Epithelial cell of prostate (primary cell): ENCODE results near the gene CERS6.
"Not testable (repeated sequence)": the region's sequence is repeated elsewhere in the genome, so short reads cannot be mapped to it uniquely, and the experiment has no call there.

Source experiments
- DNase-seq: peaks from one replicate; pipeline ENCODE4 v3.0.0-alpha.2; 2011; ENCODE audit warnings: low read depth, low spot score
- H3K27ac ChIP-seq: fragments of 450-650 bp; 2 replicates; pipeline ENCODE4 v1.5.1; 2017; ENCODE audit warnings: mild to moderate bottlenecking

Gene CERS6

DNA sequence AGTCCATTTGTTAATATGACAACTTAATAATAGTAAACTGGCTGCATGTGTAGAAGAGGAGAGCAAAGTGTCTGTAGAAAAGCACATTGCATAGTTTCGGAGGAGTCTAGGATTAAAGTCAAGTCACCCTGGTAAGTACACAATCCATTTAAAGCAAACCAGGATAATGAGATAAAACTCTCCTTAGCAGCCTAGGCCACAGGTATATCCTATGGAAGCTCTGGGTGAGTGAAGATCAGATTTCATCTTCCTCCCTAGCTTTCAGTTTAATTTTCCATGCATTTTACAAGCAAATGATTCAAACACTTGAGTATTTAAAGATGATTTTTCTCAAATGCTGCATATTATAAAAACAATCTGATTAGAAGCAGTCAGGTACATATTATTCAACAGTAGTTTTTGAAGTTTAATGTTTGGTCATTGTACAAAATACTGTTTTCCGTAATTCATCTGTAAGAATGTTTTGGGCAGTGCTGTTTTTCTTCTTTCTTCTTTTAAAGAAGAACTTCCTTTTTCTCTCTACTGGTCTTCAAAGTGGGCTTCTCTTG is 10.2 kb downstream of the CERS6 start:
- no peak overlapping the region for H3K27ac ChIP-seq
- DNase-seq, result no peak

DNA sequence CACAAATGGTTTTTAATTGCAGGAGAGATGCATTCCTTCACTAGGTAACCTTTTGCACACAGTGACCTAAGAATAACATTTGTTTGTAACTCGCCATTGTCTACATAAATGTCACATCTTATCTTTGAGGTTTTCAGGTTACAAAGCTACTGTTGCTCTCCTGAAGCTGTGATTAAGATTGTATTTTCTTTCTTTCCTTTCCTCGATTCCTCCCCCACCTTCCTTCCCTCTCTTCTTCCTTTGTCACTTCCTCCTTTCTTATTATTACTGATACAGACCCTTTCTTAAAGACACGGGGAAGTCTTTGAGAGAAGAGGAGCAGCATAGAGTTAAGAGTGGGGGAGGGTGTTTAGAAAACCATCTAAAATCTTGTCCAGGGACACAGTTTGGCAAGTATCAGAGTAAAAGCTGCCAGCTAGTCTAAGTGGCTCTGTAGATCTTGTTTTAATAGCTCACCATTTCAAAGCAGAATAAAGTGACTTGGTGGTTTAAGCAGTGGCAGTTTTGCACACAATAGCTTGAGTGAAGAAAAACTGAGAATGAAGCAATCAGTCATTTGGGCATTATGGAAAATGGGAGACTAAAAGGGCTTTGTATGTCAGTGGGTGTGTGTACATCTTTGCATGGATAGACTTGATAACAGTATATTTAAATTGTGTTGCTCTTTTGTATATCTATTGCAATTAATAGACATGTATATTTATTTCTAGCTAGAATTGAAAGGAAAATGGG is 10.9 kb downstream of the CERS6 start:
- DNase-seq, result no peak
- no peak overlapping the region for H3K27ac ChIP-seq

DNA sequence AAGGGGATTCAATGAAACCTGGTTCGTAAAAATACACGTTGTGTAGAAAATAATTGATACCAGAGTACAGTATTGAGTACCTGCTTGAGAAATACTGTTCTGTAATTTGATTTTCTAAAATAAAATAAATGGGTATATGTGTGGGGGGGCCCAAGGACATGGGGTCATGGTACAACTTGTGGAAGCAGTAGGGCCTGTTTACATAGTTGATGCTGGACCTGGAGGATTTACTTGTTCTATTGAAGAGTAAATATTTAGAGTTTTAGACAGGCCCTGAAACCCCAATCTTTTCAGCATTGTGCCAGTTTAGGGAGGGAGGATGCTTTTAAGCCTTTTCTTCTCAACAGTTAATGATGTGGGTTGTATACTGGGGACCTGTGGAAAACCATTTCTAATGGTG is 11.7 kb downstream of the CERS6 start:
- no peak overlapping the region for H3K27ac ChIP-seq

DNA sequence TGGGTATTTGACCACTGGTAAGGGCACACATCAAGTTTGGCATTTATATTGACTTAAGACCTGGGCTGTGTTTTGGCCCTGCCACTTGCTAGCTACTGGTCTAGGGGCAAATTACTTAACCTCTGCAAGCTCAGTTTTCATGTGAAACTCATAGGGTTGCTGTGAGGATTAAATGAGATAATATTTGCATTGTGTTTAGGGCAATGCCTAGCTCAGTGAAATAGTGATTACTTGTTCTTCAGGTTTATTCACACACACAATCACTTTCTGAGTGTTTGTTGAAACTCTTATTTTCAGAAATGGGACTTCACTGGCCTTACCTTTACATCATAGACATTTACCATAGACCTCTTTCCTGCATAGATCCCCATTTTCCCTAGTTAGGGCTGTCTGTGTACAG is 12.3 kb downstream of the CERS6 start:
- DNase-seq, result no peak
- H3K27ac ChIP-seq, result no peak overlapping the region

More for the DNA sequence above, 11.7 kb downstream of the CERS6 start:
- DNase-seq, result no peak

DNA sequence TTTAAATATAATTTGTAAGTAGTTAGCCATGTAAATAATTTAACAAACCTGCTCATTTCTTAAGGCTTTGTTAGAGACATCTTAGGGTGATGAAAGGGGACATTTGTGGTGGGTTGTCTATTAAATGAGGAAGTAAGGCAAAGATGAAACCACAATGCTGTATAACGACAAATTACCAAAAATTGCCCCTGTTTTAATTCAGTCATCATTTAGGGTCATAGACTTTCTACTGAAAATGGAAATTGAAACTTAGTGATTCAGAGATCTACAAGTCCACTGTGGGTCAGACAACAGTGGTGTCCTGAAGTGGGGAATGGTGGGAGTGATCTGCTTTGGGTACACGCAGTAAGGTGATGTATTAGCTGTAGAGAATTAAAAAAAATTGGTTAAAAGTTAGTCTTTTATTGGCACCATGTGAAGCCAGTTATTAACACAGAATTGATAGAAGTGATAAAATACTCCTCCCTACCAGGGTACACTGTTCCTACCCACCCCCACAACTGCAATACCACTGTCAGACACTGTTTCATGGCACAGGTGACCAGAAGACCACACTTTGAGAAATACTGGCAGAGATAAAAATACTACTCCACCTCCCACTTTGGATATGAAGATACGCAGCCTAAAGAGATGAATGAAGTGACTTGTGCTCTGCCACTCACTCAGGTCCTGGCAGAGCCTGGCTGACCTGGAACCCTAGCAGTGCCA is 13.4 kb downstream of the CERS6 start:
- no peak for DNase-seq
- H3K27ac ChIP-seq, result no peak overlapping the region

DNA sequence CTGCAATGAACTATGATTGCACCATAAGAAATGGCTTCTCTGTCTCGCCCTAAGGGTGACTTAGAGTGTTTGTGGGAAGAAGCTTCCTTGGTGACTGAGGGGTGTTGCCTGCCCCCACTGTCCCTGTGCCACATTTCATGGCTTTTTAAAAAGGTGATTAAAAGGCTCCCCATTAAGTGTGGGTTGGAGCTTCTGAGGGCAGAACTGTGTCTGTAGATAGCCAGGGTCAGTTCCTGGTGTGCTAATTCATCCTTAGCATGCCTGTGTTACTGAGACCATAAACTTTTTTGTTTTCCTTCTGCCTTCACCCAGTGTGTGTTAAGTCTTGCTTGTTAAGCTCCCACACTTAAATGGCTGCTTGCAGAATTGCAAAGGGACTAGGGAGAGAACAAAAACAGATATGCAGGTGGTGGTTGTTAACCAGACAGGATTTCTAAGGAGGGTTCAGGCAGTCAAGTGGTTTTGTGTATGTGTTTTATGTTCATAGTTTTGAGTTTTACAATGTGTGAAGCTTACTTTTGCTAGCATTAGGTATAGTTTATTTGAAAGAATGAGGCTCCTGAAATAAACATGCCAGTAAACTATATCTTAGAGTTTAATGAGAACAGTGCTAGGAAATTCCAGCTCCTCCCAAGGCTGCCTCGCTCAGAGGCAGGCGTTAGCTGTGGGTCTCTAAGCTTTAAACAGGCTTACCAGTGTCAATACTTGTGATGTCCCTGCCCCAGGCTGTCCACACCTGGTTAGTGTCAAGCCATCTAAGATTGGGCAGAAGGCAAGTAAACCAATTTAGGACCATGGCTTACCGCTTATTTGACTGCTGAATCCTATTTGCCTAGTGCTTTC is 14.5 kb downstream of the CERS6 start:
- no peak for DNase-seq
- no peak overlapping the region for H3K27ac ChIP-seq

DNA sequence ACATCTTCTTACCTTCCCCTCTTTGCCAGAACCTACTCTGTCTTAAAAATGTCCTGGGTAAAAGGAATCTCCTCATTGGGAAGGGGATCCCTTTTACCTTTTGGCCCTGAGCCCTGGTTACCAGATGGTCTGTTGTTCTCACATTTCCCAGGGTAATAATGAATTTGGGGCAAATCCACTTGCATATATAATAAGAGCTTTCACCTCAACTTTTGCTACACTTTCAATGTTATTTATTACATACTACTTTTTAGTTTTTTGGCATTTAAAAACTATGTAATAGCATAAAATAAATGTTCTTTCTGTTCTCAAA is 15.0 kb downstream of the CERS6 start:
- no peak for DNase-seq

DNA sequence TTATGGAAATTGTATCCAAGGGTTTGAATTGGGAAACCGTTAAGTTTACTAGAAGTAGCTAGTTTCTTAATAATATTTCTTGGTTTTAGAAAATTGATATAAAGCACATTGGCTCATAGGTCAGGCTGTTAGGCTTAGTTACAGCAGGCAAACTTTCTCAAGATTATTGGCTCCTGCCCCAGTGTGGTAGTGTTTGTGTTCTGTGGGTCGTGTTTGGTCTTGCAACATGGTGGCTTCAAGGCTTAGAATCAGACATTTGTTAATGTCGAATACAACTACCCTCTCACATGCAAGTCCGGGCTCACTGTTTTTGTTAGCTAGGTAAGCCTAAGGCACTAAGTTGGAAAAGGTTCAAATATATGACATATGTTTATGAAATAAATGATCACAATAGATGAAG is 19.6 kb downstream of the CERS6 start:
- no peak overlapping the region for H3K27ac ChIP-seq
- peak; percentile 24 for DNase-seq

More for the DNA sequence above, 15.0 kb downstream of the CERS6 start:
- H3K27ac ChIP-seq, result no peak overlapping the region

DNA sequence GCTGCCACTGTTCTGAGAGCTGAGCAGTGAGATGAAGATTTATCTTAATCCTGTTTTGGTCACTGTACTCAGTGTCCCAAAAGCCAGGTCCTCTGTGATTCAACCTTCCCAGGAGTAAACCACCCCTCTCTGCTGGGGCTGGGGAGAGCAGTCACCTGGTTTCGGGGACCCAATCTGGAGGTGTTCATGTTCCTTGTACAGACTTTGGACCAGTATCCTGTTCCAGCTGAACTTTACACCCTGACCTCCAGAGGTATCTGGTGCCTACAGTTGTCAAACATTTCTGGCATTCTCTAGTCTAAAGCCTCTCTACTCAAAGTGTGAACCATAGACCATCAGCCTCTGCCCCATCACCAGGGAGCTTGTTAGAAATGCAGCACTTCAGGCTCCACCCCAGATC is 22.1 kb downstream of the CERS6 start:
- no peak for DNase-seq
- no peak overlapping the region for H3K27ac ChIP-seq

DNA sequence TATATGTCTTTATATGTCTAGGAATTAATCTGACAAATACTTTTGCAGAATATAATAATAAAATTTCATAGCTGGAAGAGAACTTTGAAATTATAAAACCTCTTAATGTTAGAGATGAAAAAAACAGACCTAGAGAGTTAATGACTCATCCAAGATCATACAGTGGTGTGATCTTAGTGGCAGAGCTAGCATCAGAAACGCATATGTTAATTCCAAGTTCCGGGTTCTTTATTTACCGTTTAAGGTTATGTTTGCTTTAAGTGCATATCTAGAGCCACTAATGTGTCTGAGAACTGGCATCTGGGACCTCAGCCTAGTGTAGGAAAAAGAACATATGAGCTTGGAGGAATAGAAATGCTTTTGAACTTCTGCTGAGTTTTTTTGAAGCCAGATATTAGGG is 24.3 kb downstream of the CERS6 start:
- no peak for DNase-seq
- no peak overlapping the region for H3K27ac ChIP-seq

DNA sequence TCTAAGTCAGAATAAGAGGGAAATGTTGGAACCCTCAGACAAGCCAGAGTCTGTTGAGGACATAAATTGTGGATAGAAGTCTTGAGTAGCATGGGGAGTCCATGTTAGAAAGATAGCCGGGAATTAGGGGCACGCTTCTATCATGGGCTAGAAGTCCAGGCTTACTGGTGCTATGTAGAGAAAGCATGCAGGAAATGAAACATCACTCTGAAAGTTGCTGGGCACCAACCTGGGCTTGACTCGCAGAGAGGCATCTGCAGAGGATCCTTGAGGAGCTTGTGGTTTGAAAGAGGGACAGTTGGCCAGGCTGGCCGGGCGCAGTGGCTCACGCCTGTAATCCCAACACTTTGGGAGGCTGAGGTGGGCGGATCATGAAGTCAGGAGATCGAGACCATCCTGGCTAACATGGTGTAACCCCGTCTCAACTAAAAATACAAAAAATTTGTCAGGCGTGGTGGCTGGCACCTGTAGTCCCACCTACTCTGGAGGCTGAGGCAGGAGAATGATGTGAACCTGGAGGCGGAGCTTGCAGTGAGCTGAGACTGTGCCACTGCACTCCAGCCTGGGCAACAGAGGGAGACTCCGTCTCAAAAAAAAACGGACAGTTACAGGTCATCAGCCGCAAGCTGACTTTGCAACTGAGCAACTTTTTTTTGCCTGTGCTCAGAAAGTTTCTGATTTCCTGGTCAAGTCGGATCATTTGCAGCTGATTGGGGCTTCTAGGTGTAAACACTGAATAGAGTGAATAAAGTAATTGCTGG is 24.9 kb downstream of the CERS6 start:
- no peak for DNase-seq
- no peak overlapping the region for H3K27ac ChIP-seq

DNA sequence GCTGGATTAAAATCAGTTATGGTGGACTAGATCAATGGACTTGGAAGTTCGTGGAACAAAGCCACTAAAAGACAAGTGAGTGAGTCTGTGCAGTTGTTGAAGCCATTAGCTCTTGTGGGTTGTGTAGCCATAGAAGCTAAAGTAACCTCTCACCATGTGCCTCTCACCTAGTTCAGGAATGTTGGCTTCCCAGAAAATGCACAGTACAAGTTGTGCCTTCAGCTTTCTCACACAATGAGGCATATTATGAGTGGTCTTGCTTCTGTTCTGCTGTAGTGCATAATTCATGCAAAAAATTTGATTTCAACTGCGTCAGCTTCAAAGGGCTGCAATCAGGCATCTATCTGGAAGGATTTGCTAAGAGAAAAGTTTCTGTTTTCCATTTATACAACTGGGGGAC is 26.2 kb downstream of the CERS6 start:
- H3K27ac ChIP-seq, result no peak overlapping the region
- no peak for DNase-seq

DNA sequence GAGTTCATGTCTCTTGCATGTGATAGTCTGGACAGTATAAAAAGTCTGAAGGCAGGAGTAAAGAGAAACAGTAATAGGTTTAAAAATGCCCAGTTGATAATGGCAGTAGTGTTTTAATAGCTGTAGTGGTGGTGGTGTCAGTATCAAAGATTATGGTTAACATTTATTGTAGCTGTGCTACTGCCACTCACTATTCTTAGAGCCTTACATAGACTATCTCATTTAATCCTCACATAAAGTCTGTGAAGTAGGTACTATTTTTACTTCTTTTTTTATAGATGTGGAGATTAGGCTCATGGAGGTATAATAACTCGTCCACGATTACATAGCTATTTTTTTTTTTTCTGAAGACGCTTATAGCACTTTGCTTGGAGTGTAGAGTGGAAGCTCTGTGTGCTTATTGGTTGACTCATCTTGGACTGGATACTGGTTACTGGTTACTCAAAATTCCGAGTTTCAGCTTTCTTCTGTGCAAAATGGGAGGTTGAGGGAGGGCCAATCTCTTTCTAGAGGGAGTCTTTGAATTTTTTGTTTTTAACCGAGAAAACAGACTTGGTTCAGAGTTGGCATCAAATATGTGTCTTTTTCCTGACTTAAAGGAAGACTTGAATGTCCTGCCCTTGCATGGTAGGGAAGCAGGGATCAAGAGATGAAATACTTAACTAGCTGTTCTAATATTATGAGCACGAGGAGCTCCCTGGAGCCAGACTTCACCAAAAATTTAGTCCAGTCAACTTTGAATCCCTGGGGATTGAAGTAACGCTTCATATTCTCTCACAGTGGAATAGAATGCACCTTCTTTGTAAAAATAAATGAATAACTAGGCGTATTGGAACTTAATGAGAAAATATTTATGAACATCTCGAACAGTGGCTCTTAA is 27.1 kb downstream of the CERS6 start:
- no peak overlapping the region for H3K27ac ChIP-seq
- DNase-seq, result no peak

DNA sequence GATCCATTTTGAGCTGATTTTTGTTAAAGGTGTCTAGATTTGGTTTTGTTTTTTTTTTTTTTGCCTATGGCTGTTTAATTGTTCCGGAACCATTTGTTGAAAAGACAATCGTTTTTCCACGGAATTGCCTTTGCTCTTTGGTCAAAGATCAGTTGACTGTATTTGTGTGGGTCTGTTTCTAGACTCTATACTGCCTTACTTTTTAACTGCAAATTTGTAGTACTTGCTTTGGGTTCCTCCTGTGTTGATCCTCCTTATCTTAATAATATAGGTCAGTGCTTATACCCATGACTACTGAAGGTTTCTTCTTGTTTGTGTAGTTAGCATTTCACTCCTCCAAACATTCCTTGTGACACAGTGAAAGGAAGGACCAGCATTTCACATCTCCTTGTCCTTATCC is 30.4 kb downstream of the CERS6 start:
- no peak overlapping the region for H3K27ac ChIP-seq
- DNase-seq, result no peak

DNA sequence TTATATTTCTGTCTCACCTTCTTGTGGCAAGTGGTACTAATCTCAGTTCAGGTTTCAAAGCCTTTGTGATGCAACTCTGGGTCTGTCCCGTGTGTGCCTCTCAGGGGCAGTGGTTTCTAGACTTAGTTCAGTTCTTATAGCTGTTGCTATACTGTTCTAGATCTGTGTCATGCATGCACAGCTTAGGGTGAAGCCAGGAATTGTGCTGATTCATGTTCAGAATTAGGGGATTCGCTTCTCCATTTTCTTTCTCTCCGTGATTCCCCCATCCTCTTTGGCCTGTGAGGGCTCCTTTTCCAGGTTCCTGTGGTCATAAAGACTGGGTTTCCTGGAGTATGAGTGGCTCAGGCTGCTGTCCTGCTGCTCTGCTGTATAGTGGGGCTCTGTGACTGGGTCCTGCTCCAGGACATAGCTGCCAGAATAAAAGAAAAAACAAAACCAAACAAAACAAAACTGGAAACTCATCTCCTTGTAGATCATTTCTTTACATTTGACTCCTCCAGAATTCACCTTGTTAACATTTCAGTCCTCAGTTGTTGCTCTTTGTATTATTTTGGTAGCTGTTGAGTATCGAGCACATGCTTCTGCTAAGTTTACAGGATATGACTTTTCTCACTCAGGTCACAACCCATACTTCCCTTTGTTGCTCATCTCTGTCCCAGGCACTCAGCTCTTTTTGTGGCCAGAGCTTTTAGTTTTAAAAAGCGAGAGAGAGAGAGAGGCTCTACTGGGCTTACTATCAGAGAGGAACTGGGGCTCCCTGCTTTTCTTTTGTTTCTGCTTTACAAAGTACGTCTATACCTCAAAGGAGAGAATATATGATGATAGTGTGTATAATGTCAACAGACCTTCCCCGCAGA is 34.2 kb downstream of the CERS6 start:
- DNase-seq, result no peak
- peak overlapping the region; percentile 61 for H3K27ac ChIP-seq

DNA sequence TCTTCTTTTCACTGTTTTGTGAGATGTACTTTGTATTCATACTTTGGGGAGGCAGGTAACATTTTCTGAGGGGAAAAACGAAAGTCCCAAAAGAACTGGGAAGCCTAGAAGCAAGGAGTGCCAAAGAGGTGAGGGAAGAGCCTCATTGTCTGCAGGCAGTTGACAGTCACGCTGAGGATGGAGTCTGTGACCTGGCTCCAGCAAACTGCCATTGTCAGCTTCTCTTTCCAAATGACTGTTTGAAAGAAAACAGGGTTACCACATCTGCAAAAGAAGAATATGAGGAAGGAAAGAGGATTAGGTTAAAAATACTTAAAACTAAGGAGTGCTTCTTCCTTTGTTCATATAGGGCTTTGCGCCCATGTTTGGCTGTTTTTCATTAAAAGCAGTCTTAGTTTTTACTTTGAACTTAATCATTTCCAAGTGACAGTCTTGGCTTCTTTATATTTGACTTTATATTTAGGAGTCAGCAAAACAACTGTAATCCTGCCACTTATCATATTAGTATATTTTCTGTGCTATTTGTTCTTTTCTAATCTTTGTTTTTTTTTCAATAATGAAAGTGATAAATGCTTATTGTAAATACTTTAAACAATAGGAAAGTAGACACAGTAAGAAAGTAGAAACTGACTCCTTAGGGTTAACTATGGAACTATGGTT is 35.0 kb downstream of the CERS6 start:
- DNase-seq, result no peak
- peak overlapping the region; percentile 61 for H3K27ac ChIP-seq

DNA sequence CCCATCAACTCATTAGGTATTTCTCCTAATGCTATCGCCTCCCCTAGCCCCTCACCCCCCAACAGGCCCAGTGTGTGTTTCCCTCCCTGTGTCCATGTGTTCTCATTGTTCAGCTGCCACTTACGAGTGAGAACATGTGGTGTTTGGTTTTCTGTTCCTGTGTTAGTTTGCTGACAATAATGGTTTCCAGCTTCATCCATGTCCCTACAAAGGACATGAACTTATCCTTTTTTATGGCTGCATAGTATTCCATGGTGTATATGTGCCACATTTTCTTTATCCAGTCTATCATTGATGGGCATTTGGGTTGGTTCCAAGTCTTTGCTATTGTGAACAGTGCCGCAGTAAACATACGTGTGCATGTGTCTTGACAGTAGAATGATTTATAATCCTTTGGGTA is 35.7 kb downstream of the CERS6 start:
- not testable (repeated sequence) for H3K27ac ChIP-seq

DNA sequence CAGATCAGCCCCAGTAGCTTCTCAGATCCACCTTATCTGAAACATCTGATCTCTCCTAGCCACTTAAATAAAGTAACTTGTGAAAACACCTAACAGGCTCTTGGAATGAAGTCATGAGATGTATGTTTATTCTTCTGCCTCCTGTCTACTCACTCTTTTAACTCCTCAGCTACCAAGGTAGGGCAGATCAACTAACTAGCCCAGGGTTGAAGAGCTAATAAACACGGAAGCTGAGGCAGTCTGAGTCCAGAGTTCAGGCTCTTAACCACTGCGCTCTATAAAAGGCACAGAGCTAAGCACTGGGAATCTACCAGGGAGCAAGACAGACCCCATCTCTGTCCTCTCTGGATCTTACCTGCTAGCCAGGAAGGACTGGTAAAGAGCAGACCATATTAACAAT is 37.1 kb downstream of the CERS6 start:
- H3K27ac ChIP-seq, DNase-seq: not testable (repeated sequence)

More for the DNA sequence above, 35.7 kb downstream of the CERS6 start:
- not testable (repeated sequence) for DNase-seq
